H1 (cell line): Measurements from ENCODE around the gene FAM83F. TPM values are rescaled to one million over a fixed set of nuclear protein-coding genes. Genes with fewer than 3 reads are reported as not detected.

ENCODE experiments used
- CTCF ChIA-PET: fragments of 300-600 bp; sonication (Branson Sonifier 250); formaldehyde crosslinking; loops from one replicate; lab custom pipeline; 2021; ENCODE audit not compliant: partially characterized antibody; lab: Charles Lee
- POLR2A ChIA-PET: fragments of 300-600 bp; sonication (Branson Sonifier 250); formaldehyde crosslinking; loops from one replicate; lab custom pipeline; 2021; ENCODE audit warnings: inconsistent platforms; ENCODE audit not compliant: partially characterized antibody; lab: Charles Lee
- DNase-seq, 2 experiments: peaks; one replicate each; pipeline versions ENCODE4 v3.0.0 to v3.0.0-alpha.2; 2010 to 2022; ENCODE audit warnings: low spot score in 2 of 2, low read depth in 1 of 2, mixed read lengths in 1 of 2
- FAIRE-seq: peaks from 2 replicates; lab custom pipeline; 2011; peaks lifted over from hg19 to GRCh38; lab: Jason Lieb, UNC
- H2AFZ ChIP-seq: 2 replicates; pipeline ENCODE4 v1.8.1; 2012; ENCODE audit warnings: low read length, inconsistent platforms
- H2AK5ac ChIP-seq: 2 replicates; pipeline ENCODE4 v1.6.1; 2013; ENCODE audit warnings: low read depth, low read length
- H2BK120ac ChIP-seq: replicated peaks from 2 replicates; pipeline ENCODE3; 2013; ENCODE audit warnings: low read depth, low read length, inconsistent platforms
- H2BK12ac ChIP-seq: 2 replicates; pipeline ENCODE4 v1.6.1; 2013; ENCODE audit warnings: low read depth, low read length
- H2BK15ac ChIP-seq: 2 replicates; pipeline ENCODE4 v1.6.1; 2013; ENCODE audit warnings: low read length
- H2BK20ac ChIP-seq: 2 replicates; pipeline ENCODE4 v1.6.1; 2013; ENCODE audit warnings: low read length
- H2BK5ac ChIP-seq: 2 replicates; pipeline ENCODE4 v1.6.1; 2013; ENCODE audit warnings: low read depth, low read length
- H3K14ac ChIP-seq: 2 replicates; pipeline ENCODE4 v1.6.1; 2013; ENCODE audit warnings: inconsistent platforms; ENCODE audit not compliant: insufficient read length
- H3K18ac ChIP-seq: 2 replicates; pipeline ENCODE4 v1.6.1; 2013; ENCODE audit warnings: low read length; ENCODE audit errors: extremely low read depth
- H3K23ac ChIP-seq: 2 replicates; pipeline ENCODE4 v1.6.1; 2013; ENCODE audit warnings: inconsistent platforms; ENCODE audit not compliant: insufficient read length
- H3K23me2 ChIP-seq: 2 replicates; pipeline ENCODE4 v1.6.1; 2013; ENCODE audit warnings: low read depth, low read length
- H3K27ac ChIP-seq: 2 replicates; pipeline ENCODE4 v1.6.1; 2011; ENCODE audit warnings: low read depth, low read length, inconsistent platforms
- H3K27me3 ChIP-seq, 4 experiments: replicated peaks in 1 of 4; 1 replicate in 1 of 4; 2 replicates in 3 of 4; pipeline versions ENCODE4 v1.6.1 to v1.8.1; 2011 to 2013; ENCODE audit warnings: low read length in 3 of 4, mild to moderate bottlenecking in 3 of 4, inconsistent platforms in 2 of 4, mixed read lengths in 2 of 4, moderate library complexity in 1 of 4; ENCODE audit not compliant: control insufficient read depth in 3 of 4, insufficient read depth in 3 of 4; ENCODE audit errors: extremely low read depth in 1 of 4
- H3K36me3 ChIP-seq, 4 experiments: 2 replicates each; pipeline versions ENCODE4 v1.6.1 to v1.8.1; 2011 to 2013; ENCODE audit warnings: mild to moderate bottlenecking in 4 of 4, low read length in 3 of 4, moderate library complexity in 2 of 4, control low read depth in 1 of 4, inconsistent platforms in 1 of 4; ENCODE audit not compliant: insufficient read depth in 4 of 4, control insufficient read depth in 2 of 4
- H3K4ac ChIP-seq: replicated peaks from 2 replicates; pipeline ENCODE3; 2013; ENCODE audit warnings: low read length, low read depth, mixed read lengths, inconsistent platforms; ENCODE audit not compliant: insufficient read length
- H3K4me1 ChIP-seq, 4 experiments: replicated peaks in 1 of 4; 1 replicate in 1 of 4; 2 replicates in 3 of 4; pipeline versions ENCODE4 v1.6.1 to v1.8.1; 2011 to 2013; ENCODE audit warnings: low read length in 3 of 4, inconsistent platforms in 2 of 4, mixed read lengths in 1 of 4; ENCODE audit not compliant: insufficient read depth in 4 of 4, control insufficient read depth in 3 of 4
- H3K4me2 ChIP-seq, 2 experiments: 2 replicates each; pipeline versions ENCODE4 v1.6.1 to v1.8.1; 2011 to 2013; ENCODE audit warnings: low read depth in 2 of 2, low read length in 2 of 2, control low read depth in 1 of 2, inconsistent platforms in 1 of 2, mild to moderate bottlenecking in 1 of 2; ENCODE audit not compliant: insufficient read depth in 1 of 2
- H3K4me3 ChIP-seq, 4 experiments: fragments of 200-600, 300-600 bp in 1 of 4; sonication (generic), shearing (Covaris generic), sonication (Bioruptor Twin) in 1 of 4; 2 replicates each; pipeline versions ENCODE4 v1.5.1 to v1.8.1; 2011 to 2016; ENCODE audit warnings: low read length in 4 of 4, low read depth in 3 of 4, control low read depth in 2 of 4, inconsistent platforms in 2 of 4, mild to moderate bottlenecking in 2 of 4, mixed read lengths in 1 of 4, moderate library complexity in 1 of 4; ENCODE audit not compliant: insufficient read depth in 2 of 4; ENCODE audit errors: extremely low read depth in 1 of 4
- H3K56ac ChIP-seq: replicated peaks from 2 replicates; pipeline ENCODE3; 2013; ENCODE audit warnings: low read depth, mild to moderate bottlenecking, mixed read lengths, low read length, inconsistent platforms; ENCODE audit not compliant: insufficient read length
- H3K79me1 ChIP-seq: 2 replicates; pipeline ENCODE4 v1.6.1; 2013; ENCODE audit warnings: low read depth, low read length, control low read depth
- H3K79me2 ChIP-seq, 2 experiments: 2 replicates each; pipeline versions ENCODE4 v1.6.1 to v1.8.1; 2012 to 2013; ENCODE audit warnings: low read length in 2 of 2, mild to moderate bottlenecking in 2 of 2, inconsistent platforms in 1 of 2; ENCODE audit not compliant: insufficient read depth in 2 of 2, control insufficient read depth in 1 of 2
- H3K9ac ChIP-seq, 4 experiments: replicated peaks in 1 of 4; 1 replicate in 1 of 4; 2 replicates in 3 of 4; pipeline versions ENCODE4 v1.6.1 to v1.8.1; 2011 to 2013; ENCODE audit warnings: low read depth in 3 of 4, low read length in 3 of 4, control low read depth in 2 of 4, mild to moderate bottlenecking in 2 of 4, moderate library complexity in 2 of 4, inconsistent platforms in 1 of 4; ENCODE audit errors: extremely low read depth in 1 of 4
- H3K9me3 ChIP-seq, 2 experiments: 2 replicates each; pipeline versions ENCODE4 v1.6.1 to v1.8.1; 2012 to 2013; ENCODE audit warnings: mild to moderate bottlenecking in 2 of 2, moderate library complexity in 2 of 2, control low read depth in 1 of 2, inconsistent platforms in 1 of 2, low read depth in 1 of 2, low read length in 1 of 2, mixed read lengths in 1 of 2; ENCODE audit not compliant: insufficient read depth in 2 of 2
- H4K20me1 ChIP-seq, 2 experiments: replicated peaks in 1 of 2; 2 replicates each; pipeline versions ENCODE3 to v1.8.1; 2011 to 2013; ENCODE audit warnings: inconsistent platforms in 2 of 2, low read length in 2 of 2, mild to moderate bottlenecking in 1 of 2; ENCODE audit not compliant: insufficient read depth in 2 of 2, control insufficient read depth in 1 of 2
- H4K5ac ChIP-seq: 2 replicates; pipeline ENCODE4 v1.6.1; 2013; ENCODE audit warnings: low read length, low read depth, mixed read lengths, inconsistent platforms; ENCODE audit not compliant: insufficient read length
- H4K8ac ChIP-seq: 2 replicates; pipeline ENCODE4 v1.8.0; 2013; ENCODE audit warnings: mild to moderate bottlenecking, moderate library complexity, low read length, inconsistent platforms; ENCODE audit not compliant: insufficient read depth; ENCODE audit errors: extremely low read depth
- H4K91ac ChIP-seq: replicated peaks from 2 replicates; pipeline ENCODE3; 2013; ENCODE audit warnings: low read length, mixed read lengths, inconsistent platforms; ENCODE audit not compliant: insufficient read length
- CBX5 ChIP-seq: fragments of 300-800, 300-1000 bp; sonication (generic); IDR thresholded peaks from 2 replicates; pipeline ENCODE4 v1.7.1; 2016; ENCODE audit warnings: antibody characterized with exemption, low read length, low read depth
- CBX8 ChIP-seq: fragments of 300-800, 300-1000 bp; sonication (generic); IDR thresholded peaks from 2 replicates; pipeline ENCODE4 v1.7.1; 2016; ENCODE audit warnings: low read depth, low read length, borderline replicate concordance
- GABPA ChIP-seq: IDR thresholded peaks from 2 replicates; pipeline ENCODE4 v1.6.1; 2011; ENCODE audit warnings: mild to moderate bottlenecking, low read length, moderate library complexity, borderline replicate concordance; ENCODE audit not compliant: insufficient read depth
- KDM4A ChIP-seq: IDR thresholded peaks from one replicate; pipeline ENCODE4 v1.7.1; 2012; ENCODE audit warnings: low read depth, mild to moderate bottlenecking, moderate library complexity, low read length, inconsistent platforms; ENCODE audit not compliant: severe bottlenecking
- NANOG ChIP-seq: IDR thresholded peaks from 2 replicates; pipeline ENCODE4 v1.6.1; 2011; ENCODE audit warnings: low read length, low read depth, mild to moderate bottlenecking, inconsistent platforms; ENCODE audit not compliant: insufficient read depth, poor library complexity, severe bottlenecking
- SIN3A ChIP-seq, 2 experiments: IDR thresholded peaks in 1 of 2; conservative IDR thresholded peaks in 1 of 2; 2 replicates each; pipeline ENCODE4 v1.6.1; 2011 to 2012; ENCODE audit warnings: low read length in 2 of 2, improper control_type of control experiment in 1 of 2, low read depth in 1 of 2, mild to moderate bottlenecking in 1 of 2
- WGBS, 2 experiments: shearing (Covaris generic) in 1 of 2; methylation state at CpG; one replicate each; pipeline versions ENCODE4 v1.1.6 to v1.1.7; 2013 to 2015; ENCODE audit warnings: low lambda C conversion rate in 2 of 2, mixed read lengths in 2 of 2, inconsistent platforms in 1 of 2, low coverage in 1 of 2, missing lambda C conversion rate in 1 of 2; ENCODE audit not compliant: insufficient replicate concordance in 2 of 2, insufficient coverage in 1 of 2, insufficient read length in 1 of 2; ENCODE audit errors: extremely low coverage in 1 of 2, missing lambda C conversion rate in 1 of 2; 5-methylcytosine and 5-hydroxymethylcytosine counted together
- polyA plus RNA-seq, 7 experiments: library from polyadenylated mRNA; depleted of rRNA in 3 of 7; stranded (reverse) in 5 of 7; unstranded in 2 of 7; fragments of >200 nt in 5 of 7; fragments of 200-250 nt in 2 of 7; gene quantifications; 1 replicate in 5 of 7; 2 replicates in 1 of 7; 4 replicates in 1 of 7; pipeline versions ENCODE4 v1.2.1 to v1.2.3, GENCODE V29; 2011 to 2013; ENCODE audit warnings: missing spikeins in 2 of 7, mixed read lengths in 2 of 7
- total RNA-seq: library from RNA; stranded (reverse); fragmentation: NEBNext Ultra II Directional; extraction: Animal tissue kit (Norgen Biotek cat#: 25700); gene quantifications from 2 replicates; pipeline ENCODE4 v1.2.1, GENCODE V29; 2021
- TF ChIP-seq, protein P1 (sequence below): IDR thresholded peaks from 2 replicates; pipeline ENCODE4 v1.6.1; 2012; ENCODE audit warnings: inconsistent platforms

Gene FAM83F
- total and polyA plus RNA-seq, 2 of the 8 experiments (the other 6 are each of a cell fraction or from before 2014, with no cell fraction given) = 8.6 to 18.9 TPM

DNA sequence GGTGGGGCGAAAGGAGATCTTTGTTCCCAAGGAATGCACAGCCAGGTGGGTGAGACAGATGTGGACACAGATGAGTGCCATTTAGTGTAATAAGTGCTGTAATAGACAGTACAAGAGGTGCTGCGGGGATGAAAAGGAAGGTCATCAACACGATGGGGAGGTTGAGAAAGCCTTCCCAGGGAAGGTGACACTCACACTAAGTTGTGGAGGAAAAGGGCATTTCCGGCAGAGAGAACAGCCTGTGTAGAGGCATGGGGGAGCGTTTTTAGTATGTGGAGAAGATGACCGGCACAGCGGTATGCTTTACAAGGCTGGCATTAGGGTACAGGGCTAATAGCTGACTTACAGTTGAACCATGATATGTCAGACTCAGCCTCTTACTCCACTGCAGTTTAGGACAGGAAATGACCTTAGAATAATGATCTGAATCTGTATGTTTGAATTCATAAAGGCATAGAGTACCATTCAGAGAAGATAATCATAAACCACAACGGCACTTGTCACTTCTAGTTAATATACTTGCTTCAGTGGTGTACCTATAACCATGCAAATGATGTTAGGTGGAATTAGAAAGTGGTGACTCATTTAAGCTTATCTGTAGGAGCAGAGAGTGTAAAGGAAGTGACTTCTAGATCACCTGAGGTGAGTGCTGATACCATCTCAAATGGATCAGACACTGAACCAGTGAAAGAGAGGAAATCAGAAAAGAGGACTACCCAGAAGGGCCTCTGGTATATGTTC is 60.6 kb downstream of the FAM83F start:
- no peak for DNase-seq
- WGBS, 2 experiments = 83% methylated on average over 8 of the region's 8 CpGs; no CpG with 5 or more reads in 1 of the 2 experiments
- no peak overlapping the region for H4K8ac ChIP-seq
- no peak overlapping the region for H3K23ac ChIP-seq
- H3K14ac ChIP-seq = no peak overlapping the region
- peak overlapping the region; percentile 85; the same call in 1 of the 2 replicates for H2BK5ac ChIP-seq
- peaks cover 5 to 24% (median 10%) of the 10 kb centered on the region in 4 experiments for H3K4me1 ChIP-seq
- no peaks in the 10 kb centered on the region for H3K23me2 ChIP-seq
- H2BK120ac ChIP-seq = no peak overlapping the region
- H2BK15ac ChIP-seq = no peak overlapping the region; the same call in 1 of the 2 replicates
- H3K79me1 ChIP-seq = no peaks in the 10 kb centered on the region; the same call in 1 of the 2 replicates
- H3K18ac ChIP-seq = peak overlapping the region; percentile 49; the same call in 1 of the 2 replicates
- peak overlapping the region; percentile 82; the same call in 1 of the 2 replicates for H2BK20ac ChIP-seq
- ChIA-PET CTCF (interaction anchor here (0.6 to 1.5 kb wide), 2 partner anchors 9 to 202 kb away, joined by 3 to 7 read pairs; no protein-coding TSS in a partner anchor), POLR2A (interaction anchor here (1.1 to 4.7 kb wide), 3 partner anchors 8 to 122 kb away, joined by 3 to 29 read pairs (median 5); partner anchors contain the start of gene TNRC6B)
- H4K91ac ChIP-seq = no peak overlapping the region
- H3K9ac ChIP-seq = no peak overlapping the region
- H3K56ac ChIP-seq = no peak overlapping the region
- H2AFZ ChIP-seq = no peak overlapping the region
- H3K27ac ChIP-seq = no peak overlapping the region
- H3K4me2 ChIP-seq = peak overlapping the region in 1 of 2 experiments; percentile 3; a peak in 1 of 4 replicates
- H3K27me3 ChIP-seq = no peaks in the 10 kb centered on the region
- no peaks in the 10 kb centered on the region for H3K36me3 ChIP-seq
- no peak overlapping the region for H3K4ac ChIP-seq
- H3K79me2 ChIP-seq = peaks cover 4 to 59% of the 10 kb centered on the region in 2 experiments; a peak in 3 of 4 replicates
- H4K5ac ChIP-seq = no peak overlapping the region
- no peak overlapping the region for H3K4me3 ChIP-seq
- H3K9me3 ChIP-seq = no peaks in the 10 kb centered on the region
- H4K20me1 ChIP-seq = peaks cover 4 to 5% of the 10 kb centered on the region in 2 experiments
- H2BK12ac ChIP-seq = peak overlapping the region; percentile 55; the same call in 1 of the 2 replicates
- H2AK5ac ChIP-seq = 0 out of 2 replicates have a peak overlapping the region, but pooled peaks have one; percentile 79
- FAIRE-seq = no peak
- TF ChIP-seq CBX8 (no peak), CBX5 (no peak), SIN3A (conservative IDR thresholded peaks at IDR 0.05 in 1 of 2, IDR thresholded peaks at IDR 0.05 in 1 of 2; ENCODE audit: low read depth in 1 of 2, low read length in 2 of 2) (no peak), KDM4A (no peak), NANOG (no peak), GABPA (no peak)
- TF ChIP-seq, protein P1, sequence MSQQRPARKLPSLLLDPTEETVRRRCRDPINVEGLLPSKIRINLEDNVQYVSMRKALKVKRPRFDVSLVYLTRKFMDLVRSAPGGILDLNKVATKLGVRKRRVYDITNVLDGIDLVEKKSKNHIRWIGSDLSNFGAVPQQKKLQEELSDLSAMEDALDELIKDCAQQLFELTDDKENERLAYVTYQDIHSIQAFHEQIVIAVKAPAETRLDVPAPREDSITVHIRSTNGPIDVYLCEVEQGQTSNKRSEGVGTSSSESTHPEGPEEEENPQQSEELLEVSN = no peak
